ENCODE data around the gene REP15.
A peak's percentile ranks its signal among the peaks of the same experiment; 100 is the strongest.
"Not testable (repeated sequence)": the region's sequence is repeated elsewhere in the genome, so short reads cannot be mapped to it uniquely, and the experiment has no call there.

Gene REP15

GRCh38 chr12:27703720-27704452, 7.6 kb downstream of the REP15 start:
- DNase-seq, result peak; percentile 33

GRCh38 chr12:27705263-27705662, 9.0 kb downstream of the REP15 start:
- DNase-seq, result no peak

- DNase-seq, result no peak
These were observed 11.0 kb downstream of the REP15 start for GRCh38 chr12:27707216-27707615.

GRCh38 chr12:27709212-27709931, 13.1 kb downstream of the REP15 start:
- no peak for DNase-seq

- peak; percentile 68 for DNase-seq
These were observed 13.8 kb downstream of the REP15 start for GRCh38 chr12:27709932-27710591.

GRCh38 chr12:27710592-27711316, 14.5 kb downstream of the REP15 start, which contains the start of gene MRPS35:
Gene MRPS35 (plus strand): TSS chr12:27710832. CDS start chr12:27710844, 12 bp downstream.
- peak; percentile 81 for DNase-seq

GRCh38 chr12:27711317-27711682, 15.1 kb downstream of the REP15 start:
- DNase-seq, result peak; percentile 68

GRCh38 chr12:27711967-27712366, 15.7 kb downstream of the REP15 start:
- DNase-seq, result no peak

- DNase-seq, result no peak
These were observed 27.0 kb downstream of the REP15 start for GRCh38 chr12:27723212-27723611.

GRCh38 chr12:27730097-27730588, 33.9 kb downstream of the REP15 start:
- no peak for DNase-seq

- no peak for DNase-seq
These were observed 36.0 kb downstream of the REP15 start for GRCh38 chr12:27732281-27732680.

- DNase-seq, result peak; percentile 28
These were observed 36.9 kb downstream of the REP15 start for GRCh38 chr12:27733052-27733656.

GRCh38 chr12:27733791-27734190, 37.5 kb downstream of the REP15 start:
- no peak for DNase-seq

GRCh38 chr12:27734321-27734720, 38.1 kb downstream of the REP15 start:
- DNase-seq, result not testable (repeated sequence)

GRCh38 chr12:27743601-27744000, 47.4 kb downstream of the REP15 start:
- DNase-seq, result no peak

- not testable (repeated sequence) for DNase-seq
These were observed 49.5 kb downstream of the REP15 start for GRCh38 chr12:27745734-27746133.
